ENCODE results near the gene DDR1.

DDR1 gene

DNA sequence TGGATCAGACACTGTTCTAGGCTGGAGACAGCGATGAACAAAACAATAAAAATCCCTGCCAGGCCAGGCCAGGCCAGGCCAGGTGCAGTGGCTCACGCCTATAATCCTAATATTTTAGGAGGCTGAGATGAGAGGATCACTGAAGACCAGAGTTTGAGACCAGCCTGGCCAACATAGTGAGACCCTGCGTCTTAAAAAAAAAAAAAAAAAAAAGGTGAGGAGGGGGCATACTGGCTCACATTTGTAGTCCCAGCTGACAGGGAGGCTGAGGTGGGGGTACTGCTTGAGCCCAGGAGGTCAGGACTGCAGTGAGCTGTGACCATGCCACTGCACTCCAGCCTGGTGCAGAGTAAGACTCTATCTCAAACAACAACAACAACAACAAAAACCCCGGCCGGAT is 61.0 kb downstream of the DDR1 start:
- Histone ChIP-seq H3K4me1 (ENCODE audit: control insufficient read depth, insufficient read depth, low read length, poor library complexity, severe bottlenecking) (no peaks in the 10 kb centered on the region), H3K27me3 (replicated peaks; ENCODE audit: control insufficient read depth, insufficient read depth, low read length, poor library complexity, severe bottlenecking) (peaks cover 14% of the 10 kb centered on the region)

DNA sequence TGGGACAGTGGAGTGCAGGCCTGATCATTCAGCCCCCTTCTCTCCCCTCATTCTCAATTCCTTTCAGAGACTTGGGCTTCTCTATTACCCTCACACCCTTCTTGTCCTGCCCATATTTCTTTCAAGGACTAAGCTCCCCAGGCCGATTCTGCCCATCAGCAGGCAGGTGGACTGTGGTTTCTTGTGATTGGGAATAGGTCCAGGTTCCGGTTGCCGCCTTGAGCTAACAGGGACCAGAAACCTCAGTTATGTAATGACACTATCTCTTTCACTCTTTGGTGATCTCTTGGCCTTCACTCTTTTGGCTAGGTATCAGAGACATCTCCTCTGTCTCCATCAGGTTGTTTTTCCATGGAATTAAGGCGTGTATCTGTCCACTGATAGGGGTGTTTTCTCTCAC is 62.9 kb downstream of the DDR1 start:
- H3K36me3 ChIP-seq (ENCODE audit: control insufficient read depth, insufficient read depth, low read length) = no peaks in the 10 kb centered on the region
- H3K9me3 ChIP-seq (ENCODE audit: control insufficient read depth, low read length) = no peaks in the 10 kb centered on the region
- no peak for DNase-seq
- no peak overlapping the region for H3K27ac ChIP-seq (ENCODE audit: insufficient read depth, low read length, poor library complexity, severe bottlenecking)
- no peaks in the 10 kb centered on the region for H3K4me1 ChIP-seq (ENCODE audit: control insufficient read depth, insufficient read depth, low read length, poor library complexity, severe bottlenecking)
- H3K4me3 ChIP-seq (ENCODE audit: insufficient read depth, low read depth, low read length, poor library complexity, severe bottlenecking) = no peak overlapping the region
- H3K27me3 ChIP-seq (replicated peaks; ENCODE audit: control insufficient read depth, insufficient read depth, low read length, poor library complexity, severe bottlenecking) = peaks cover 8% of the 10 kb centered on the region

More for the DNA sequence above, 61.0 kb downstream of the DDR1 start:
- no peak for DNase-seq
- no peak overlapping the region for H3K4me3 ChIP-seq (ENCODE audit: insufficient read depth, low read depth, low read length, poor library complexity, severe bottlenecking)
- no peak overlapping the region for H3K27ac ChIP-seq (ENCODE audit: insufficient read depth, low read length, poor library complexity, severe bottlenecking)
- H3K36me3 ChIP-seq (ENCODE audit: control insufficient read depth, insufficient read depth, low read length) = no peaks in the 10 kb centered on the region
- no peaks in the 10 kb centered on the region for H3K9me3 ChIP-seq (ENCODE audit: control insufficient read depth, low read length)

DNA sequence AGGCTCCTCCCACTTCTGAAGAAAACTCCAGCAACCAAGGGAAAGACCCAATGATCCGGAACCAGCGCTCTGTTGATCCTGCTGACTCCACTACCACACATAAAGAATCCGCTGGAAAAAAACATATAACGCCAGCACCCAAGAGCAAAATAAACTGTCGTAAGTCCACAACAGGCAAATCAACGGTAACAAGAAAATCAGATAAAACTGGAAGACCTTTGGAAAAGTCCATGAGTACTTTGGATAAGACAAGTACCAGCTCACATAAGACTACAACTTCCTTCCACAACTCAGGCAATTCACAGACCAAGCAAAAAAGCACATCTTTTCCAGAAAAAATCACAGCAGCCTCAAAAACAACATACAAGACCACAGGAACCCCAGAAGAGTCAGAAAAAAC is 64.5 kb downstream of the DDR1 start:
- H3K4me3 ChIP-seq (ENCODE audit: insufficient read depth, low read depth, low read length, poor library complexity, severe bottlenecking) = no peak overlapping the region
- DNase-seq = no peak
- H3K27me3 ChIP-seq (replicated peaks; ENCODE audit: control insufficient read depth, insufficient read depth, low read length, poor library complexity, severe bottlenecking) = peaks cover under 1% of the 10 kb centered on the region
- H3K27ac ChIP-seq (ENCODE audit: insufficient read depth, low read length, poor library complexity, severe bottlenecking) = no peak overlapping the region
- H3K9me3 ChIP-seq (ENCODE audit: control insufficient read depth, low read length) = no peaks in the 10 kb centered on the region
- H3K4me1 ChIP-seq (ENCODE audit: control insufficient read depth, insufficient read depth, low read length, poor library complexity, severe bottlenecking) = no peaks in the 10 kb centered on the region
- no peaks in the 10 kb centered on the region for H3K36me3 ChIP-seq (ENCODE audit: control insufficient read depth, insufficient read depth, low read length)

Data from effector memory CD4-positive, alpha-beta T cell (primary cell).